ENCODE measurements around the gene PSPH.
"Not testable (repeated sequence)": the region's sequence is repeated elsewhere in the genome, so short reads cannot be mapped to it uniquely, and the experiment has no call there.

Gene PSPH

DNA sequence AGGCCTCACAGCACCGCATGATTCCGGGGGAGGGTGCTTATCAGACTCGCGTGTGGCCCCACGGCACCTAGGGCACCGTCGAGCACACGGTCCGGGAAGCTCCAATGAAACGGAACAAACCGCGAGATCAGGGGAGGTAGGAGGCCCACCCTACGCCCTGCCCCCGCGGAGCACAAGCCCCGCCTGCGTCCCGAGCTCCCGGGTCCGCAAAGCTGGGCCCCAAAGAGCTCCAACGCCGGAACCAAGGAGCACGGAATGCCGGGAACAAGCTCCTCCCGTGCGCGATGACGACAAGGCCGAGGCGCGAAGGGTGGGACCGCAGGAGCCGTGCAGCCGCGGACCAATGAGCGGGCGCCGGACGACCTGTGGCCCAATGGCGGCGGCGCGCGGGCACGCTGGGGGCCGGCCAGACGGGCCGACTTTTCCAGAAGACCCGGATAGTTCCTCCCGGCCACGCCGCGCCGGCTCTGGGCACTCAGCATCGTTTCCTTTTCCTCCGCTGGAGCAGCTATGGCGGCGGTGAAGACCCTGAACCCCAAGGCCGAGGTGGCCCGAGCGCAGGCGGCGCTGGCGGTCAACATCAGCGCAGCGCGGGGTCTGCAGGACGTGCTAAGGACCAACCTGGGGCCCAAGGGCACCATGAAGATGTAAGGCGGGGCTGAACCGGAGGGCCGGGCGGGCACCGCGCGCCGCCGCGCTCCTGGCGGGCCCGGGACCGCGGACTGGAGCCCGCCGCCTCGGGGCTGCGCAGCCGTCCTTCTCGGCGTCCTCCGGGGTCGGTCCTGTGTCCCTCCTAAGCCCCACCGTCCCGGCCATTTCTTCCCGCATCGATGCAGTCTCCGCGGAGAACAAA, at the start of gene PSPH, which contains the start of gene CCT6A:
Gene PSPH, minus strand, starts transcription at position 106 of the 853 bp plus-strand sequence. CDS start 30,232 bp downstream, outside the sequence.
Gene CCT6A, plus strand, starts transcription at position 427 of the 853 bp plus-strand sequence. Its CDS starts 84 bp downstream, at position 511.
- DNase-seq, result peak; percentile 98 to 99

DNA sequence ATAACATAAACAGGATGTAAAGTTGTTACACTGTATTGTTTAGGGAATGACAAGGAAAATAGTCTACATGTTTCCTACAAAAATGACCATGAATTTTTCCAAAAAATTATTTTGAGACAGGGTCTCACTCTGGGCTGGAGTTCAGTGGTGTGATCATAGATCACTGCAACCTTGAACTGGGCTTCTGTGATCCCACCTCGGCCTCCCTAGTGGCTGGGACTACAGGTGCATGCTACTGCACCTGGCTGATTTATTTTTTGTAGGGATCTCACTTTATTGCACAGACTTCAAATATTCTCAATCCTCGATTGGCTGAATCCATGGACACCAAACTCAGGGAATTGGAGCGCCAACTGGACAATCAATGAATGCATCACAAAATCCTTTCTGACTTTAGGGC, 48.4 kb upstream of the PSPH start:
- no peak for DNase-seq

DNA sequence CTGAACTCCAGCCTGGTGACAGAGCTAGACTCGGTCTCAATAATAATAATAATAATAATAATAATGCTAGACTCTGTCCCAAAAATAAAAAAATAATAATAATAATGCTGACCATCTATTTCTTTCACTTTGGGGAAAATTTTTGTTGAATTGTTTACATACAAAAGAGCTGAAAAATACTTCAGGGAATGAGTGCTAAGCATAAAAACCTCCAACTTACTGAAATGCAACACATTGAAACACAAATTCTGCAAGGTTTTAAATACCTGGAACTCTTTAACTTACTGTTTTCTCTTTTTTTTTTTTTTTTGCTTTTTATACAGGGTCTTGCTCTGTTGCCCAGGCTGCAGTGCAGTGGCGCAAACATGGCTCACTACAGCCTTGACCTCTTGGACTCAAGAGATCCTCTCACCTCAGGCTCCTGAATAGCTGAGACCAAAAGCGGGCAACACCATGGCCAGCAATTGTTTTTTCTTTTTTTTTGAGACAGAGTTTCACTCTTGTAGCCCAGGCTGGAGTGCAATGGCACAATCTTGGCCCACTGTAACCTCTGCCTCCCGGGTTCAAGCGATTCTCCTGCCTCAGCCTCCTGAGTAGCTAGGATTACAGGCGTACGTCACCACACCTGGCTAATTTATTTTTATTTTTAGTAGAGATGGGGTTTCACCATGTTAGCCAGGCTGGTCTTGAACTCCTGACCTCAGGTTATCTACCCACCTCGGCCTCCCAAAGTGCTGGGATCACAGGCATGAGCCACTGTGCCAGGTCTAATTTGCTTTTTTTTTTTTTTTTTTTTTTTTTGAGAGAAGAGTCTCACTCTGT, 47.2 kb upstream of the PSPH start:
- DNase-seq, result not testable (repeated sequence)

GRCh38 chr7:56097700-56098099, 46.5 kb upstream of the PSPH start:
- DNase-seq, result no peak

GRCh38 chr7:56092789-56093531, 41.7 kb upstream of the PSPH start, which contains the start of gene PHKG1:
Gene PHKG1 (minus strand): TSS chr7:56092952. CDS start chr7:56088941, 4,011 bp downstream.
- no peak for DNase-seq

GRCh38 chr7:56092388-56092787, 41.1 kb upstream of the PSPH start:
- DNase-seq, result not testable (repeated sequence)

DNA sequence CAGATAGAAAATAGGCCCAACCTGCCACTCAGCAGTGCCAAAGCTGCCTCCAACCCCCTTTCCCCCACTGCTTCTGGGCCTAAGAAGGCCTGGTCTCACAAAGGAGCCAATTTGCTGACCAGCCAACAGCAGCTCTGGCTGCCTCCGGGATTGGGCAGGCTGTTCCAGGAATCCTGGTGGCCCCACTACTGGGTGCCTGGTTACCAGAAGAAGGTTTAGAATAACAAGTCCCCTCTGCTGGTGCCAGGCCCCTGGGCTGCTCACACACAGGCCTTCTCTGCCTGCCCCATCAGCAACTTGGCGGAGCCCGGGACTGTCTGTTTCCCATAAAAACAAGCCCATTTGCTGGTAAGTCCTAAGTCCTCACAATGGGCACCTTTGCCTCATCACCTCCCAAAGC, 40.3 kb upstream of the PSPH start:
- no peak for DNase-seq

GRCh38 chr7:56087445-56087844, 36.2 kb upstream of the PSPH start:
- no peak for DNase-seq

DNA sequence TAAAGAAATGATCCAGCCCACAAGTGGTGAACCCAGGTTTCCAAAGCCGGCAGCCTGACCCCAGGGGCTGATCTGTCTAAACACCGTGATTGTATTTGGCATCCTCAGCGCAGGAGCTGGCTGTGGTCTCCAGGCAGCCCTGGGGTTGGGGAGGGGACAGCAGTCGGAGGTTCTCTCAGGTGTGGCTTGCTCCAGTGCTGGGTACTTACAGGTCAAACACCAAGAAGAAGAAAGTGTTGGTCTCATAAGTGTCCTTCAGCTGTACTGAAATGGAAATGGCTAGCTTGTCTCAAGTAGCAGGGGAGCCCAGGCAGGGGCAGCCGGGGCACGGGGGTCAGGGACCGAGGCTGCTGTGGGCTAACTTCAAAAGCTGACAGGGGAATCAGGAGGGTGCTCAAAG, 35.5 kb upstream of the PSPH start:
- DNase-seq, result no peak

- no peak for DNase-seq
Measured at GRCh38 chr7:56083150-56083785, 32.0 kb upstream of the PSPH start.

DNA sequence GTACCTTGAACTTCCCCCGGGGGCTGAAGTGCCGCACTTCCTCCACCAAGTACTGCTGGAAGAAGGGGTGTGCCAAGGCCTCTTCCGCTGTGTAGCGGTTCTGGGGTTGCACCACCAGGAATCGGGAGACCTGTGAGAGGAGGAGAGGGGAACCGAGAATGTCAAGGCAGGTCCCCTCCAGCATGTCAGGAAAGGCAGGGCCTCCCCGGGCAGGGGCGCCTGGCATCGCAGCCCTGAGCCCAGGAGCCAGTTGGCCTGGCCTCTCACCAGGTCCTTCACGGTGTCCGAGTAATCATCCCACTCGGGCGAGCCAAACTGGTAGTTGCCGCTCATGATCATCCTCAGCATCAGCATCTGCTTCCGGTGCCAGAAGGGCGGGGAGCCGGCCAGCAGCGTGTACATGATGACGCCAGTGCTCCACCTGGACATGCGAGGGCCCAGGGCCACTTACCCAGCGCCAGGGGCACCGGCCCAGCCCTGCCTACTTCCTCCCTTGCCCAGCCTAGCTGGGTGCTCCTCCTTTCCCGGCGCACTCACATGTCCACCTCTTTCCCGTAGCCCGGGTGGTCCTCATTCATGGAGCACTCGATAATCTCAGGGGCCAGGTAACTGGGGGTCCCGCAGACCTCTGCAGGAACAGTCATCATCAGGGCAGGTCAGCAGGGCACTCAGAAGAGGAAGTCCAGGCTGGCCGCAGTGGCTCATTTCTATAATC, 30.5 kb upstream of the PSPH start:
- no peak for DNase-seq

GRCh38 chr7:56080726-56081435, 29.6 kb upstream of the PSPH start:
- not testable (repeated sequence) for DNase-seq

GRCh38 chr7:56079450-56080185, 28.4 kb upstream of the PSPH start:
- peak; percentile 93 to 94 for DNase-seq

DNA sequence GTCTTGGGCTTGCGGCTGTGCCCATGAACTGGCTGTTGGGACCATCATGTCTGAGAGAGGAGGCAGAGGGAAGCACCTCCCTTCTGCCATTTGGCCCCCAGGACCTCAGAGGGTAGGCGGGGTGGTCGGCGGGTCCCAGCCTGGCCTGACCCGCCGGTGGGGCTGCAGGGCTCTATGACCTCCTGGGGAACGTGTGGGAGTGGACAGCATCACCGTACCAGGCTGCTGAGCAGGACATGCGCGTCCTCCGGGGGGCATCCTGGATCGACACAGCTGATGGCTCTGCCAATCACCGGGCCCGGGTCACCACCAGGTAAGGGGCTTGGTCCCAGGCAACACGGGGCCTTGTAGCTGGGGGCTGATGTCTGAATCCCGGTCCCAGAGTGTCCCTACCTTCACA, 27.0 kb upstream of the PSPH start:
- DNase-seq, result no peak

- no peak for DNase-seq
Measured at GRCh38 chr7:56077681-56078080, 26.4 kb upstream of the PSPH start.

GRCh38 chr7:56074371-56074791, 23.1 kb upstream of the PSPH start:
- DNase-seq, result peak; percentile 89 to 90

GRCh38 chr7:56066376-56066775, 15.1 kb upstream of the PSPH start:
- not testable (repeated sequence) for DNase-seq

GRCh38 chr7:56063882-56064625, 12.8 kb upstream of the PSPH start, which contains the start of gene SUMF2:
Gene SUMF2 (plus strand): TSS chr7:56064286. CDS start chr7:56064312, 26 bp downstream.
- DNase-seq, result peak; percentile 92 to 95

GRCh38 chr7:56063500-56063881, 12.2 kb upstream of the PSPH start:
- no peak for DNase-seq

Data from Kasumi-1 (cell line).